Measurements from ENCODE around the gene EZH2.

EZH2 gene

DNA sequence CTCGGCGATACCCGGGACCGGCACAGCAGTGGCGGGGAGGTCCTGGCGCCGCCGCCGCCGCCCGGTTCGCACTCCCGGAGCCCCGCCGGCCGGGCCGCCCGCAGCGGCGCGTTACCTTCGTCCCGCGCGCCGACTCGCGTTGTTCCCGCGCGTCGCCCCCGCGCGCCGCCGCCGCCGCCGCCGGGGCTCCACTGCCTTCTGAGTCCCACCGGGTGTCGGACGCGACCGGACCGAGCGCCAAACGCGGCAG lies at the start of gene EZH2:
Gene EZH2, minus strand, starts transcription at position 243 of the 250 bp plus-strand sequence. CDS start 36,993 bp downstream, outside the sequence.
- H3K27ac ChIP-seq = peak within 1 kb of the TSS; percentile 74 to 100 (median 98)

GRCh38 chr7:148931470-148931869 lies 47.4 kb upstream of the EZH2 start:
- Histone ChIP-seq H3K4me2 (no peak overlapping the region), H3K4me3 (no peak overlapping the region), H3K9ac (no peak overlapping the region), H3K4me1 (no peaks in the 10 kb centered on the region), H3K27me3 (no peaks in the 10 kb centered on the region), H3K36me3 (no peaks in the 10 kb centered on the region), H4K20me1 (no peaks in the 10 kb centered on the region), H3K9me3 (replicated peaks in 1 of 11) (no peaks in the 10 kb centered on the region), H3K27ac (no peak overlapping the region)
- no peak for TF ChIP-seq Cebpa-rat (IDR thresholded peaks at IDR 0.05)

More for the DNA sequence above, at the start of gene EZH2:
- Histone ChIP-seq H3K36me3 (peaks cover 0 to 12% (median 7%) of the 10 kb centered on the region in 11 experiments; a peak in 8 of 22 replicates), H4K20me1 (peaks cover 0 to 50% (median 44%) of the 10 kb centered on the region in 11 experiments; a peak in 17 of 22 replicates), H3K27me3 (no peaks in the 10 kb centered on the region), H3K4me2 (peak within 1 kb of the TSS; percentile 75 to 94 (median 85)), H3K9me3 (replicated peaks in 1 of 11) (peaks cover 0 to 6% (median 0%) of the 10 kb centered on the region in 11 experiments; a peak in 4 of 22 replicates), H3K4me1 (peaks cover 13 to 34% (median 27%) of the 10 kb centered on the region in 10 experiments), H3K4me3 (peak within 1 kb of the TSS; percentile 77 to 99 (median 97)), H3K9ac (peak within 1 kb of the TSS; percentile 95 to 100 (median 99))
- TF ChIP-seq Cebpa-rat (IDR thresholded peaks at IDR 0.05) = no peak

DNA sequence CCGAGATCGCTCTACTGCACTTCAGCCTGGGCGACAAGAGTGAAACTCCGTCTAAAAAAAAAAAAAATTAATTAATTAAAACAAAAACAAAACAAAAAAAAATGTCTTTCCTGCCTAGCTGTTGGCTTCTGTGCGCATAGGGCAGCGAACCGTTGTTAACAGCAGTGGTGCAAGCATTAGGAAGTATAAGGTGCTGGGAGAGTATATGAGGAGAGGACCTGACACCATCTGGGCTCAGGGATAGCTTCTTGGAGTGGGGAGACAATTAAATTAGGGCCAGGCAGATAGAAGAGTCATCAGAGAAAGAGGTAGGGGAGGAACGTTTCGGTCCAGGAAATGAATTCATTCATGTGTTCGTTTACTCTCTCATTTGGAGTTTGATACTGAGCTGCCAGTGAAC lies 46.2 kb upstream of the EZH2 start:
- Histone ChIP-seq H3K4me3 (no peak overlapping the region), H3K27ac (no peak overlapping the region), H3K4me2 (no peak overlapping the region), H3K27me3 (no peaks in the 10 kb centered on the region), H4K20me1 (no peaks in the 10 kb centered on the region), H3K36me3 (no peaks in the 10 kb centered on the region), H3K9ac (no peak overlapping the region), H3K4me1 (no peaks in the 10 kb centered on the region), H3K9me3 (replicated peaks in 1 of 11) (no peaks in the 10 kb centered on the region)
- no peak for TF ChIP-seq Cebpa-rat (IDR thresholded peaks at IDR 0.05)

- TF ChIP-seq Cebpa-rat (IDR thresholded peaks at IDR 0.05) = no peak
- Histone ChIP-seq H3K4me2 (no peak overlapping the region), H3K27ac (no peak overlapping the region), H3K4me3 (no peak overlapping the region), H3K4me1 (no peaks in the 10 kb centered on the region), H3K36me3 (no peaks in the 10 kb centered on the region), H3K9me3 (replicated peaks in 1 of 11) (no peaks in the 10 kb centered on the region), H3K27me3 (no peaks in the 10 kb centered on the region), H4K20me1 (no peaks in the 10 kb centered on the region), H3K9ac (no peak overlapping the region)
Measured at GRCh38 chr7:148929176-148929575, 45.1 kb upstream of the EZH2 start.

- H3K4me3 ChIP-seq = no peak overlapping the region
- H3K9me3 ChIP-seq (replicated peaks in 1 of 11) = no peaks in the 10 kb centered on the region
- no peaks in the 10 kb centered on the region for H4K20me1 ChIP-seq
- no peak overlapping the region for H3K27ac ChIP-seq
- peaks cover 0 to 10% (median 0%) of the 10 kb centered on the region in 10 experiments; a peak in 3 of 20 replicates for H3K4me1 ChIP-seq
- no peak overlapping the region for H3K4me2 ChIP-seq
- H3K36me3 ChIP-seq = no peaks in the 10 kb centered on the region
- no peak for TF ChIP-seq Cebpa-rat (IDR thresholded peaks at IDR 0.05)
- H3K9ac ChIP-seq = no peak overlapping the region
- H3K27me3 ChIP-seq = no peaks in the 10 kb centered on the region
Measured at GRCh38 chr7:148927123-148928045, 43.3 kb upstream of the EZH2 start.

DNA sequence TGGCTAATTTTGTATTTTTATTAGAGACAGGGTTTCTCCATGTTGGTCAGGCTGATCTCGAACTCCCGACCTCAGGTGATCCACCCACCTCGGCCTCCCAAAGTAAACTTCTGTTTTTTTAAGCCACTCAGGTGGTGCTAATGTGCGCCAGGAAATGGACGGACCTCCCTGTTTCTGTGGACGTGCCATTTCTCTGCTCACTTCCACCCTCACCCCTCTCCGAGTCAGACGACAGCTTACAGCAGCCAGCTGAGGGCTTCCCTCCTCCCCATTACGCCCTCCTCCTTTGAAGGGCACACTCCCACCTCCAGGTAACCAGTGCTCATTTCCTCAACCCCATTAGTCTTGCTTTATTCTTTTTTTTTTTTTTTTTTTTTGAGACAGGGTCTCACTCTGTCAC lies 41.7 kb upstream of the EZH2 start:
- Histone ChIP-seq H3K36me3 (no peaks in the 10 kb centered on the region), H3K9ac (no peak overlapping the region), H3K4me3 (no peak overlapping the region), H3K4me2 (no peak overlapping the region), H3K9me3 (replicated peaks in 1 of 11) (no peaks in the 10 kb centered on the region), H3K27ac (no peak overlapping the region), H3K4me1 (peaks cover 0 to 19% (median 6%) of the 10 kb centered on the region in 10 experiments; a peak in 14 of 20 replicates), H4K20me1 (no peaks in the 10 kb centered on the region), H3K27me3 (no peaks in the 10 kb centered on the region)
- no peak for TF ChIP-seq Cebpa-rat (IDR thresholded peaks at IDR 0.05)

DNA sequence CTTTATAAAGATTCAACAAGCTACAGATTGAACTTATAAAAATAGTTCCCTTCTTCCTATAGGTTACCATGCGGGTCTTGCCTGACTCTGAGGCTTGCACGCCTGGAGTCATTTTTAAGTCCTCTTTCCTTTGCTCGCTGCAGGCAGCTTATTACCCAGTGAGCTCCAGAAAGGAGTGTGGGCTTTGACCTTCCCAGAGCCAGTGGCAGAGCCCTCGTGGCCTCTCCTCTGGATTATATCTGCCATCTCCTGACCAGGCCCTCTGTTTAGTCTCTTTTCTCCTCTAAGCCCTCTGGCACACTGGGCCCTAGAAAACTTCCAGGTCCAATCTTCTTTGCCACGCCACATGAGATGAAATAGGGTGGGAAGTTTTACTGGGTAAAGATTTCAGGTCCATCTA lies 39.9 kb upstream of the EZH2 start:
- Histone ChIP-seq H4K20me1 (no peaks in the 10 kb centered on the region), H3K27ac (no peak overlapping the region)

DNA sequence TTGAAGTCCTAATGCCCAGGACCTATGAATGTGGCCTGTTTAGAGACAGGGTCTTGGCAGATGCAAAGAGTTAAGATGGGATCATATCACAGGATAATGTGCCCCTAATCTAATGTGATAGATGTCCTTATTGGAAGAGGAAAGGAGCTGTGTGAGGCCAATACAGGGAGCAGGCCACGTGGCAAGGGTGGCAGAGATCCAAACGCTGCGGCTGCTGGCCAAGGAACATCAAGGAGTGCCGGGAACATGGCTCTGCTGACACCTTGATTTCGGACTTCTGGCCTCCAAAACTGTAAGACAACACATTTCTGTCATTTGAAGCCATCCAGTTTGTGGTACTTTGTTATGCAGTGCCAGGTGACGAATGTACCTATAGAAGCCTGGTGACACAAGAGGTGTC lies 37.7 kb upstream of the EZH2 start:
- H3K9ac ChIP-seq = no peak overlapping the region
- no peaks in the 10 kb centered on the region for H3K27me3 ChIP-seq
- peaks cover 0 to 21% (median 12%) of the 10 kb centered on the region in 10 experiments; a peak in 14 of 20 replicates for H3K4me1 ChIP-seq
- H3K4me2 ChIP-seq = no peak overlapping the region
- no peaks in the 10 kb centered on the region for H4K20me1 ChIP-seq
- TF ChIP-seq Cebpa-rat (IDR thresholded peaks at IDR 0.05) = no peak
- H3K27ac ChIP-seq = no peak overlapping the region
- H3K4me3 ChIP-seq = no peak overlapping the region
- H3K36me3 ChIP-seq = no peaks in the 10 kb centered on the region
- no peaks in the 10 kb centered on the region for H3K9me3 ChIP-seq (replicated peaks in 1 of 11)

More for the DNA sequence above, 39.9 kb upstream of the EZH2 start:
- Histone ChIP-seq H3K4me2 (0 out of 22 replicates have a peak overlapping the region, but pooled peaks of 1 of the 11 experiments have one; percentile 30), H3K9me3 (replicated peaks in 1 of 11) (no peaks in the 10 kb centered on the region), H3K4me3 (no peak overlapping the region), H3K4me1 (peaks cover 0 to 21% (median 12%) of the 10 kb centered on the region in 10 experiments; a peak in 14 of 20 replicates), H3K27me3 (no peaks in the 10 kb centered on the region), H3K36me3 (no peaks in the 10 kb centered on the region), H3K9ac (no peak overlapping the region)
- TF ChIP-seq Cebpa-rat (IDR thresholded peaks at IDR 0.05) = no peak

- peaks cover 0 to 23% (median 16%) of the 10 kb centered on the region in 10 experiments; a peak in 14 of 20 replicates for H3K4me1 ChIP-seq
- H3K9me3 ChIP-seq (replicated peaks in 1 of 11) = no peaks in the 10 kb centered on the region
- no peak overlapping the region for H3K9ac ChIP-seq
- H3K27me3 ChIP-seq = no peaks in the 10 kb centered on the region
- H3K36me3 ChIP-seq = no peaks in the 10 kb centered on the region
- H3K27ac ChIP-seq = no peak overlapping the region
- H4K20me1 ChIP-seq = no peaks in the 10 kb centered on the region
- H3K4me3 ChIP-seq = no peak overlapping the region
- no peak for TF ChIP-seq Cebpa-rat (IDR thresholded peaks at IDR 0.05)
- peak overlapping the region in 8 of 11 experiments; percentile 7 to 42 (median 16); a peak in 8 of 22 replicates for H3K4me2 ChIP-seq
Measured at GRCh38 chr7:148921189-148921588, 37.1 kb upstream of the EZH2 start.
